SK-N-SH (cell line): ENCODE data around the gene ZNF561.

Source experiments
- CHD2 ChIP-seq: fragments of 150-350 bp; IDR thresholded peaks from 2 replicates; pipeline ENCODE4 v1.6.1; 2018; ENCODE audit warnings: low read length; ENCODE audit not compliant: partially characterized antibody
- CTCF ChIP-seq: fragments of 200-600 bp; sonication (generic); IDR thresholded peaks from 2 replicates; pipeline ENCODE4 v1.6.1; 2017; ENCODE audit warnings: antibody characterized with exemption, mild to moderate bottlenecking, moderate library complexity
- EP300 ChIP-seq, 2 experiments: IDR thresholded peaks; 2 replicates each; pipeline versions ENCODE4 v1.4.0 to v1.6.1; 2012; ENCODE audit warnings: borderline replicate concordance in 1 of 2, low read depth in 1 of 2, low read length in 1 of 2
- EZH2phosphoT487 ChIP-seq: fragments of 200-600 bp; sonication (generic); IDR thresholded peaks from 2 replicates; pipeline ENCODE4 v1.6.1; 2017; ENCODE audit warnings: low read depth, mixed run types, mild to moderate bottlenecking, antibody characterized with exemption, moderate library complexity, borderline replicate concordance
- FOSL2 ChIP-seq: IDR thresholded peaks from 2 replicates; pipeline ENCODE4 v1.4.0; 2012; ENCODE audit warnings: low read depth, mild to moderate bottlenecking, moderate library complexity, borderline replicate concordance
- JUND ChIP-seq: IDR thresholded peaks from 2 replicates; pipeline ENCODE4 v1.4.0; 2012
- POLR2AphosphoS5 ChIP-seq: IDR thresholded peaks from 2 replicates; pipeline ENCODE4 v1.6.1; 2012; ENCODE audit warnings: low read depth, low read length
- RFX5 ChIP-seq: IDR thresholded peaks from 2 replicates; pipeline ENCODE4 v1.6.1; 2012; ENCODE audit warnings: mild to moderate bottlenecking, improper control_type of control experiment, low read length
- TAF1 ChIP-seq: IDR thresholded peaks from 2 replicates; pipeline ENCODE4 v1.6.1; 2012; ENCODE audit warnings: low read depth, mild to moderate bottlenecking, low read length, moderate library complexity, borderline replicate concordance
- YY1 ChIP-seq: IDR thresholded peaks from 2 replicates; pipeline ENCODE4 v1.4.0; 2012; ENCODE audit warnings: low read depth, mild to moderate bottlenecking
- ZBTB33 ChIP-seq: IDR thresholded peaks from 2 replicates; pipeline ENCODE4 v1.4.0; 2012; ENCODE audit warnings: low read depth, borderline replicate concordance

DNA sequence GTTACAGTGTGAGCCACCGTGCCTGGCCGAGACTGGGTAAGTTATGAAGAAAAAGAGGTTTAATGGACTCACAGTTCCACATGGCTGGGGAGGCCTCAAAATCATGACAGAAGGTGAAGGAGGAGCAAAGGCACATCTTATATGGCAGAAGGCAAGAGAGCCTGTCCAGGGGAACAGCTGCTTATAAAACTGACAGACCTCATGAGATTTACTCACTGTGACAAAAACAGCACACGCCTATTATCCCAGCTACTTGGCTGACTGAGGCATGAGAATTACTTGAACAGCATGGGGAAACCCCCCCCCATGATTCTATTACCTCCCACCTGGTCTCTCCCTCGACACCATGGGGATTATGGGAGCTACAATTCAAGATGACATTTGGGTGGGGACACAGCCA, 23.4 kb upstream of the ZNF561 start:
- TF ChIP-seq POLR2AphosphoS5 (no peak), JUND (no peak), CTCF (no peak), ZBTB33 (no peak), YY1 (no peak), TAF1 (no peak), RFX5 (no peak), EP300 (IDR thresholded peaks at IDR 0.05; ENCODE audit: borderline replicate concordance in 1 of 2, low read depth in 1 of 2, low read length in 1 of 2) (no peak), CHD2 (no peak), FOSL2 (no peak), EZH2phosphoT487 (no peak)
